Parathyroid adenoma (tissue), 2 donors: Measurements from ENCODE around the gene MRPL23.

Experiments
- H2AFZ ChIP-seq: fragments of 300-600 bp; sonication (generic); one replicate; pipeline ENCODE4 v1.7.0; 2017; ENCODE audit warnings: antibody characterized with exemption, mild to moderate bottlenecking
- H3K27ac ChIP-seq: fragments of 300-600 bp; sonication (generic); one replicate; pipeline ENCODE4 v1.7.0; 2017
- H3K27me3 ChIP-seq: fragments of 300-600 bp; sonication (generic); one replicate; pipeline ENCODE4 v1.7.0; 2017; ENCODE audit warnings: low read length; ENCODE audit not compliant: control insufficient read depth, insufficient read depth
- H3K36me3 ChIP-seq: fragments of 300-600 bp; sonication (generic); one replicate; pipeline ENCODE4 v1.7.0; 2017; ENCODE audit warnings: low read length; ENCODE audit not compliant: control insufficient read depth, insufficient read depth
- H3K4me1 ChIP-seq: fragments of 300-600 bp; sonication (generic); one replicate; pipeline ENCODE4 v1.7.0; 2017; ENCODE audit warnings: control low read depth
- H3K4me2 ChIP-seq: fragments of 300-600 bp; sonication (generic); one replicate; pipeline ENCODE4 v1.7.0; 2017; ENCODE audit warnings: low read length
- H3K4me3 ChIP-seq: fragments of 300-600 bp; sonication (generic); one replicate; pipeline ENCODE4 v1.7.0; 2017; ENCODE audit warnings: low read depth, low read length
- H3K79me2 ChIP-seq: fragments of 300-600 bp; sonication (generic); one replicate; pipeline ENCODE4 v1.7.0; 2017; ENCODE audit warnings: control low read depth
- H3K9ac ChIP-seq: fragments of 300-600 bp; sonication (generic); one replicate; pipeline ENCODE4 v1.7.0; 2017; ENCODE audit warnings: mild to moderate bottlenecking
- H3K9me3 ChIP-seq: fragments of 300-600 bp; sonication (generic); one replicate; pipeline ENCODE4 v1.7.0; 2017; ENCODE audit warnings: low read length; ENCODE audit not compliant: control insufficient read depth
- CTCF ChIP-seq: fragments of 300-600 bp; sonication (generic); IDR thresholded peaks from one replicate; pipeline ENCODE4 v1.7.0; 2017; ENCODE audit warnings: antibody characterized with exemption, mild to moderate bottlenecking
- donor health status: primary hyperparathyroidism.

The MRPL23 gene

GRCh38 chr11:1906611-1907423, 40.3 kb upstream of the MRPL23 start:
- H3K36me3 ChIP-seq = no peaks in the 10 kb centered on the region
- H3K4me3 ChIP-seq = no peak overlapping the region
- no peak for TF ChIP-seq CTCF
- no peaks in the 10 kb centered on the region for H3K4me1 ChIP-seq
- H2AFZ ChIP-seq = no peak overlapping the region
- H3K9ac ChIP-seq = no peak overlapping the region
- no peaks in the 10 kb centered on the region for H3K79me2 ChIP-seq
- H3K27me3 ChIP-seq = no peaks in the 10 kb centered on the region
- H3K9me3 ChIP-seq = no peaks in the 10 kb centered on the region
- H3K4me2 ChIP-seq = no peak overlapping the region
- no peak overlapping the region for H3K27ac ChIP-seq

- TF ChIP-seq CTCF = no peak
- peak overlapping the region; percentile 5 for H3K27ac ChIP-seq
- H3K4me3 ChIP-seq = no peak overlapping the region
- H3K4me2 ChIP-seq = no peak overlapping the region
- H3K9me3 ChIP-seq = no peaks in the 10 kb centered on the region
- H3K27me3 ChIP-seq = no peaks in the 10 kb centered on the region
- no peaks in the 10 kb centered on the region for H3K4me1 ChIP-seq
- H3K36me3 ChIP-seq = no peaks in the 10 kb centered on the region
- no peak overlapping the region for H3K9ac ChIP-seq
- H3K79me2 ChIP-seq = no peaks in the 10 kb centered on the region
- no peak overlapping the region for H2AFZ ChIP-seq
Measured at GRCh38 chr11:1908618-1909017, 38.5 kb upstream of the MRPL23 start.

GRCh38 chr11:1909524-1909923, 37.6 kb upstream of the MRPL23 start:
- no peak overlapping the region for H3K9ac ChIP-seq
- H3K27me3 ChIP-seq = no peaks in the 10 kb centered on the region
- no peaks in the 10 kb centered on the region for H3K9me3 ChIP-seq
- no peak overlapping the region for H3K4me2 ChIP-seq
- no peak for TF ChIP-seq CTCF
- no peak overlapping the region for H3K27ac ChIP-seq
- H3K4me3 ChIP-seq = no peak overlapping the region
- no peak overlapping the region for H2AFZ ChIP-seq
- no peaks in the 10 kb centered on the region for H3K4me1 ChIP-seq
- H3K79me2 ChIP-seq = no peaks in the 10 kb centered on the region
- no peaks in the 10 kb centered on the region for H3K36me3 ChIP-seq

GRCh38 chr11:1912289-1912878, 34.7 kb upstream of the MRPL23 start:
- Histone ChIP-seq H3K27me3 (no peaks in the 10 kb centered on the region), H3K4me2 (no peak overlapping the region), H3K9me3 (no peaks in the 10 kb centered on the region), H3K27ac (peak overlapping the region; percentile 44), H3K36me3 (no peaks in the 10 kb centered on the region), H3K4me1 (no peaks in the 10 kb centered on the region), H3K79me2 (no peaks in the 10 kb centered on the region), H3K9ac (no peak overlapping the region), H2AFZ (no peak overlapping the region), H3K4me3 (no peak overlapping the region)
- no peak for TF ChIP-seq CTCF
